Measurements from ENCODE around the gene MAGI1. TPM values are rescaled to one million over a fixed set of nuclear protein-coding genes. Genes with fewer than 3 reads are reported as not detected.
"Not testable (repeated sequence)": the region's sequence is repeated elsewhere in the genome, so short reads cannot be mapped to it uniquely, and the experiment has no call there.

MAGI1 gene
- total RNA-seq, 3 donors from 2014 or later: 22.1 to 94.4 (median 70.5) TPM

DNA sequence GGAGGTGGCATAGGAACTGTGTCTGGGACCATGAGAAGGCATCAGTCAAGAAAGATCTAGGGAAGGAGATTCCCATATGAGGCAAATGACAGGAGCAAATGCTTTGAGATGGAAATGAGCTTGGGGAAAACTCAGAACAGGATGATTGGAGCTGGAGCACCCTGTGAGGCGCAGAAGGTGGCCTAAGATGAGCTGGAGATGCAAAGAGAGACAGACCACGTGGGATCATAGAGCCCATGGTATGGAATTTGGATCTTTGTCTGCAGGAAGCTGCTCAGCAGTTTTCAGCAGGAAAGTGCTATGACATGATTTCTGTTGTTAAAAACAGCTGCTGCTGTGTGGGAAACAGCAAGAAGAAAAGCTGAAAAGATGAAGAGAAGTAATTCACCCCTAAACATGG is 310.6 kb downstream of the MAGI1 start:
- no peaks in the 10 kb centered on the region for H3K4me1 ChIP-seq
- no peaks in the 10 kb centered on the region for H3K27me3 ChIP-seq
- intact Hi-C loops (cut with DNase I; ENCODE audit: low total_unique reads): no loop called here
- H3K9me3 ChIP-seq: no peaks in the 10 kb centered on the region
- H3K36me3 ChIP-seq: no peaks in the 10 kb centered on the region
- no peak for DNase-seq (ENCODE audit: low spot score in 2 of 2)
- H3K4me3 ChIP-seq: no peak overlapping the region
- no peak for TF ChIP-seq POLR2AphosphoS5 (IDR thresholded peaks at IDR 0.05)
- no peak overlapping the region for H3K27ac ChIP-seq

DNA sequence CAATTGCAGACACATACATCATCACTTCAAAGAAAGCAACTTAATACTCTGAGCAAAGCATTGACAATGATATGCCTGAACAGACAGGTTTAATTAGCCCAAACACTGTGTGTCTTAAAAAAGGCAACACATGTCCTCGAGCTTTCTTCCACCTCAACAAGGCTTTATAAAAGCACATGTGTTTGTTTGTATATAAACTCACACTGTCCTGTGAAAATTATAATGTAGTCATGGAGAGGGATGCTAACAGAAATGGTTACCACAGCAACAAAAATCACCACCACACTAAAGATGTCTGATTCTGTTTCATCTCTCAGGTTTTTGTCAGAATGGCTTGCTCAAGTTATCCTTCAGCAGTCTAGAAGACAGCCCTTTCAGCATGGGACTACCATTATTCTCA is 314.7 kb downstream of the MAGI1 start:
- H3K27me3 ChIP-seq: no peaks in the 10 kb centered on the region
- no peaks in the 10 kb centered on the region for H3K4me1 ChIP-seq
- H3K36me3 ChIP-seq: no peaks in the 10 kb centered on the region
- no peak overlapping the region for H3K27ac ChIP-seq
- intact Hi-C loops (cut with DNase I; ENCODE audit: low total_unique reads): no loop called here
- no peak for DNase-seq (ENCODE audit: low spot score in 2 of 2)
- no peak for TF ChIP-seq POLR2AphosphoS5 (IDR thresholded peaks at IDR 0.05)
- TF ChIP-seq POLR2A (IDR thresholded peaks at IDR 0.05): no peak
- TF ChIP-seq, protein P1, sequence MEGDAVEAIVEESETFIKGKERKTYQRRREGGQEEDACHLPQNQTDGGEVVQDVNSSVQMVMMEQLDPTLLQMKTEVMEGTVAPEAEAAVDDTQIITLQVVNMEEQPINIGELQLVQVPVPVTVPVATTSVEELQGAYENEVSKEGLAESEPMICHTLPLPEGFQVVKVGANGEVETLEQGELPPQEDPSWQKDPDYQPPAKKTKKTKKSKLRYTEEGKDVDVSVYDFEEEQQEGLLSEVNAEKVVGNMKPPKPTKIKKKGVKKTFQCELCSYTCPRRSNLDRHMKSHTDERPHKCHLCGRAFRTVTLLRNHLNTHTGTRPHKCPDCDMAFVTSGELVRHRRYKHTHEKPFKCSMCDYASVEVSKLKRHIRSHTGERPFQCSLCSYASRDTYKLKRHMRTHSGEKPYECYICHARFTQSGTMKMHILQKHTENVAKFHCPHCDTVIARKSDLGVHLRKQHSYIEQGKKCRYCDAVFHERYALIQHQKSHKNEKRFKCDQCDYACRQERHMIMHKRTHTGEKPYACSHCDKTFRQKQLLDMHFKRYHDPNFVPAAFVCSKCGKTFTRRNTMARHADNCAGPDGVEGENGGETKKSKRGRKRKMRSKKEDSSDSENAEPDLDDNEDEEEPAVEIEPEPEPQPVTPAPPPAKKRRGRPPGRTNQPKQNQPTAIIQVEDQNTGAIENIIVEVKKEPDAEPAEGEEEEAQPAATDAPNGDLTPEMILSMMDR (IDR thresholded peaks at IDR 0.05): no peak
- H3K4me3 ChIP-seq: no peak overlapping the region
- H3K9me3 ChIP-seq: no peaks in the 10 kb centered on the region

DNA sequence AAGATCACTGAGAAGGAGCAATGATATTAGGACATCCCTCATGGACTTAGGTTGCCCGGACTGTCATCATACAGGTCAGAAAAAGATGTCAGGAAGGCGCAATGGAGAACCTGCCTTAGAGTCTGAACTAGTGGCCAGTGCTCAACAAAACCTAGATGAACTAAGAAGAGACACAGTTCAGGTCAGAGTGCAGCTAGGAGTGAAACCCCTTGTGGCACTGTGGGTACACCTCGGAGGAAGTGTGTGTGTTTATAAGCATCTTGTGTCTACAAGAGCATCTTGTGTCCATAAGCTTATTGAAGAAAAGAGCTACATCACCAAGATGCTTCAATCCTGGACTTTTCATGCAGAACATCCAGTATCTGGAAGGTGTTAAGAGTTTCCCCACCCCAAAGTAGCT is 315.7 kb downstream of the MAGI1 start:
- Histone ChIP-seq H3K4me3 (no peak overlapping the region), H3K9me3 (no peaks in the 10 kb centered on the region), H3K27me3 (no peaks in the 10 kb centered on the region), H3K36me3 (no peaks in the 10 kb centered on the region), H3K27ac (no peak overlapping the region), H3K4me1 (no peaks in the 10 kb centered on the region)
- TF ChIP-seq POLR2A (IDR thresholded peaks at IDR 0.05) (no peak), POLR2AphosphoS5 (IDR thresholded peaks at IDR 0.05) (no peak)
- TF ChIP-seq, protein P1 (IDR thresholded peaks at IDR 0.05): no peak
- intact Hi-C loops (cut with DNase I; ENCODE audit: low total_unique reads): no loop called here
- DNase-seq (ENCODE audit: low spot score in 2 of 2): no peak

DNA sequence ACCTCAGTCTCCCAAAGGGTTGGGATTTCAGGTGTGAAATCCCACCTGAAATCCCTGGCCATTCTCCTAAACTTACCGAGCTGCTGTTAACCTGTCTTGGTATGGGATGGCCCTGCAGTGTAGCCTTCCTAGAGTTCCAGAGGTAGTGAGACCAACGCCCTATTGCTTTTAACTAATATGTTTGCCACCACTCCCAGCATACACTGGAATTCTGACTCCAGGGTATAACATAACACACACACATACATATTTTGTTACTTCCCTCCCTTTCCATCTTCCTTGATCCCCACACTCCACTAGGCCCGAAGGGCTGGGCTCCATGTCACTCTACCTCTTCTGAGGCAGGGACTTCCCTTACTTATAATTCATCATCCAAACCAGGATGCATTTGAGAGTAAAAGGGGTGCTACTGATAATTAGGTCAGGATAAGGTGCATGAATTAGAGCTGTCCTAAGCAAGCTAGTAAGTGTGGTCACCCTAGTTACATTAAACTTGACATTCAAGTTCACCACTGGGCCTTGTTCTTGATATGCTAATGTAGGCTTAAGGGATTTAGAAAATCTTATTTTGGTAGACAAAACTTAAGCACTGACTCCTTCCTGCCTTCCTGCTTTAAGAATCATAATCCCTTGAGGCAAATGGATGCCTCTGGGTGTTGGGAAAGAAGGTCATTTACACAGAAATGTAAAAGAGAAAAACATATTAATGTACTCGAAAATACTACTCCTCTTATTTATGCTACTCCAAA is 317.6 kb downstream of the MAGI1 start:
- TF ChIP-seq, protein P1 (IDR thresholded peaks at IDR 0.05): no peak
- TF ChIP-seq POLR2AphosphoS5 (IDR thresholded peaks at IDR 0.05) (no peak), POLR2A (IDR thresholded peaks at IDR 0.05) (no peak)
- Histone ChIP-seq H3K4me3 (no peak overlapping the region), H3K36me3 (no peaks in the 10 kb centered on the region), H3K27me3 (no peaks in the 10 kb centered on the region), H3K4me1 (no peaks in the 10 kb centered on the region), H3K27ac (no peak overlapping the region), H3K9me3 (no peaks in the 10 kb centered on the region)
- intact Hi-C loops (cut with DNase I; ENCODE audit: low total_unique reads): no loop called here
- no peak for DNase-seq (ENCODE audit: low spot score in 2 of 2)

DNA sequence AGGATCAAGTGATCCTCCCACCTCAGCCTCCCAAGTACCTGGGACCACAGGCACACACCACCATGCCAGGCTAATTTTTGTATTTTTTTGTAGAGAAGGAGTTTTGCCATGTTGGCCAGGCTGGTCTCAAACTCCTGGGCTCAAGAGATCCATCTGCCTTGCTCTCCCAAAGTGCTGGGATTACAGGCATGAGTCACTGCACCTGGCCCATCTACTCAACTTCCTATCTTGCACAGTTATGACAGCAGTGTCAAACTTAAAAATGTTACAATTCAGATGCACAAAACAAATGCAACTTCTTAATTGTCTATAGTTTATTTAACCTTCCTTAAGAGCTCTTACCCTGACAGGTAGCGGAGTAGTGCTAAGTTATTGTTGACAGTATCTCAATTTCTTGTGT is 319.1 kb downstream of the MAGI1 start:
- H3K4me3 ChIP-seq; H3K36me3 ChIP-seq; DNase-seq (ENCODE audit: low spot score in 2 of 2); H3K4me1 ChIP-seq; H3K27me3 ChIP-seq; intact Hi-C loops (cut with DNase I; ENCODE audit: low total_unique reads); H3K9me3 ChIP-seq; H3K27ac ChIP-seq: not testable (repeated sequence)

DNA sequence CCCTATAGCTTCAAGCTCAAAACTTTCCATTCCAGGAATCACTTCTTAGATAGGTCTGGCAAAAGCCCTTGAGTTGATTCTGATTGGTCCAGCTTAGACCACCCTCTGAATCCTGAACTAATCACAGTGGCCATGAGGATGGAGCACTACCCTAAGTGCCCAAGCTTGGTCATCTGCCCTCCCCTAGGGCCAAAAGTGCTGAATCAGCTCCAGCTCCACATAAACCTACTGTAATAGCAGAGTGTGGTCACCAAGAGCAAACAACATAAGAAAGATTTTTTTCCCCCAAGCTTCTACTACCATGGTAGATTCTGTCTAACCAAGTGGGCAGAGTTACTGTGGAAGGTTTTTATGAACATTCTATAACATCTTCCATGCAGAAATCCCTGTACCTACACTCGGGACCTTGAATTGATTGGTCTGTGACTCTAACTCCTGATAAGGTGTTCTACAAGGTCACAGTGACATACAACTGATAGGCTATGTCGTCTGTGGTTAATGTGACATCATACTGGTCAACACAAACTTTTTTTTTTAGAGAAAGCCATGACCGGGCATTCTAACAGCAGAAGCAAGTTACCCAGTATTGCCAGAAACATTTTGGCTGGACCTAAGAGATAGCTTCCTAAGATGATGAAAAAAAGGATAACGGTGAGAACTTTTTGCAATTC is 320.9 kb downstream of the MAGI1 start:
- intact Hi-C loops (cut with DNase I; ENCODE audit: low total_unique reads): no loop called here

More for the DNA sequence above, 320.9 kb downstream of the MAGI1 start:
- no peaks in the 10 kb centered on the region for H3K27me3 ChIP-seq
- no peak overlapping the region for H3K4me3 ChIP-seq
- no peak for DNase-seq (ENCODE audit: low spot score in 2 of 2)
- no peak overlapping the region for H3K27ac ChIP-seq
- H3K9me3 ChIP-seq: no peaks in the 10 kb centered on the region
- H3K36me3 ChIP-seq: no peaks in the 10 kb centered on the region
- H3K4me1 ChIP-seq: no peaks in the 10 kb centered on the region
- TF ChIP-seq, protein P1 (IDR thresholded peaks at IDR 0.05): no peak
- TF ChIP-seq POLR2AphosphoS5 (IDR thresholded peaks at IDR 0.05) (no peak), POLR2A (IDR thresholded peaks at IDR 0.05) (no peak)

Measured in breast epithelium (tissue), 4 donors.